MM.1S (cell line): Measurements from ENCODE around the gene ELAVL3.

ENCODE experiments used
- EZH2 ChIP-seq: fragments of 300-600 bp; sonication (generic); optimal IDR thresholded peaks from 2 replicates; pipeline ENCODE3; 2017; ENCODE audit warnings: low read depth, mild to moderate bottlenecking, antibody characterized with exemption, low read length, mixed read lengths
- EZH2phosphoT487 ChIP-seq: fragments of 300-600 bp; sonication (generic); IDR thresholded peaks from 2 replicates; pipeline ENCODE4 v1.6.1; 2018; ENCODE audit warnings: antibody characterized with exemption, low read length
- TF ChIP-seq, protein P1 (sequence below): fragments of 300-600 bp; sonication (generic); IDR thresholded peaks from 2 replicates; pipeline ENCODE4 v1.5.1; 2016; ENCODE audit warnings: antibody characterized with exemption, low read length, mixed read lengths

DNA sequence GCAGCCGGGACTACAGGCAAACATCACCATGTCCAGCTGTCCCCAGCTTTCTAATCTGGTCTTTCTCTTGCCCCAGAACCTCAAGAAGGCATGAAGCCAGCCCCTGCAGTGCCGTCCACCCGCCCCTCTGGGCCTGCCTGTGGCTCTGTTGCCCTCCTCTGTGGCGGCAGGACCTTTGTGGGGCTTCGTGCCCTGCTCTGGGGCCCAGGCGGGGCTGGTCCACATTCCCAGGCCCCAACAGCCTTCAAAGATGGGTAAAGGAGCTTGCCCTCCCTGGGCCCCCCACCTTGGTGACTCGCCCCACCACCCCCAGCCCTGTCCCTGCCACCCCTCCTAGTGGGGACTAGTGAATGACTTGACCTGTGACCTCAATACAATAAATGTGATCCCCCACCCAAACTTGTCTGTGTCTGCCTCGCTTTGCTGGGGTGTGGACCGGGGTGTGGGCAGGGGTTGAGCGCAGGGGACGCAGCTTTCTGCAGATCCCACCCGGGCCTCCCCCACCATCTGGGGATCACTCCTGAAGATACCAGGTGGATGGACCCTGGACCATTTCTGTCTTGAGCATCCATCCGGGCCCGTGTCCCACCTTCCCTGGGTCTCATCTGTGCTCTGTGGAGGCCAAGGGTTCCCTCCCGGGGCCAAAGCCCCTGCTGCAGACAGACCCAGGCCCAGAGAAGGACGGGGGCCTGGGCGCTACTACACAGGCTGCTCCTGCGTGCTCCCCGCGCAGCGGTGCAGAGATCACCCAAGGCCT is 30.1 kb downstream of the ELAVL3 start:
- TF ChIP-seq EZH2 (no peak), EZH2phosphoT487 (no peak)
- TF ChIP-seq, protein P1, sequence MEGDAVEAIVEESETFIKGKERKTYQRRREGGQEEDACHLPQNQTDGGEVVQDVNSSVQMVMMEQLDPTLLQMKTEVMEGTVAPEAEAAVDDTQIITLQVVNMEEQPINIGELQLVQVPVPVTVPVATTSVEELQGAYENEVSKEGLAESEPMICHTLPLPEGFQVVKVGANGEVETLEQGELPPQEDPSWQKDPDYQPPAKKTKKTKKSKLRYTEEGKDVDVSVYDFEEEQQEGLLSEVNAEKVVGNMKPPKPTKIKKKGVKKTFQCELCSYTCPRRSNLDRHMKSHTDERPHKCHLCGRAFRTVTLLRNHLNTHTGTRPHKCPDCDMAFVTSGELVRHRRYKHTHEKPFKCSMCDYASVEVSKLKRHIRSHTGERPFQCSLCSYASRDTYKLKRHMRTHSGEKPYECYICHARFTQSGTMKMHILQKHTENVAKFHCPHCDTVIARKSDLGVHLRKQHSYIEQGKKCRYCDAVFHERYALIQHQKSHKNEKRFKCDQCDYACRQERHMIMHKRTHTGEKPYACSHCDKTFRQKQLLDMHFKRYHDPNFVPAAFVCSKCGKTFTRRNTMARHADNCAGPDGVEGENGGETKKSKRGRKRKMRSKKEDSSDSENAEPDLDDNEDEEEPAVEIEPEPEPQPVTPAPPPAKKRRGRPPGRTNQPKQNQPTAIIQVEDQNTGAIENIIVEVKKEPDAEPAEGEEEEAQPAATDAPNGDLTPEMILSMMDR, result no peak
